CD14-positive monocyte (primary cell): Measurements from ENCODE around the gene CREB3L1. TPM values are rescaled to one million over a fixed set of nuclear protein-coding genes. Genes with fewer than 3 reads are reported as not detected.
A peak's percentile ranks its signal among the peaks of the same experiment; 100 is the strongest.

Experiments used
- DNase-seq, 3 donors: peaks; one replicate each; pipeline ENCODE4 v3.0.0-alpha.2; 2011 to 2022
- H2AFZ ChIP-seq: 2 replicates; pipeline ENCODE4 v1.6.0; 2012; ENCODE audit warnings: mild to moderate bottlenecking, low read depth, low read length, inconsistent platforms; ENCODE audit not compliant: insufficient read depth, poor library complexity, severe bottlenecking
- H3K27ac ChIP-seq, 2 donors: 1 replicate in 1 of 2; 2 replicates in 1 of 2; pipeline ENCODE4 v1.5.1; 2012 to 2013; ENCODE audit warnings: low read length in 2 of 2, control low read depth in 1 of 2, inconsistent platforms in 1 of 2, low read depth in 1 of 2, mild to moderate bottlenecking in 1 of 2
- H3K27me3 ChIP-seq, 2 donors: one replicate each; pipeline versions ENCODE4 v1.6.0 to v1.6.1; 2011 to 2013; ENCODE audit warnings: low read length in 2 of 2; ENCODE audit not compliant: control insufficient read depth in 2 of 2, insufficient read depth in 2 of 2
- H3K36me3 ChIP-seq, 2 donors: replicated peaks in 1 of 2; 1 replicate in 1 of 2; 2 replicates in 1 of 2; pipeline versions ENCODE4 v1.5.1 to v1.6.1; 2012 to 2013; ENCODE audit warnings: low read length in 2 of 2, control low read depth in 1 of 2, inconsistent platforms in 1 of 2, mild to moderate bottlenecking in 1 of 2; ENCODE audit not compliant: insufficient read depth in 2 of 2, control insufficient read depth in 1 of 2
- H3K4me1 ChIP-seq, 2 donors: 1 replicate in 1 of 2; 2 replicates in 1 of 2; pipeline versions ENCODE4 v1.5.1 to v1.6.1; 2012 to 2013; ENCODE audit warnings: low read length in 2 of 2, control low read depth in 1 of 2, inconsistent platforms in 1 of 2, mild to moderate bottlenecking in 1 of 2, moderate library complexity in 1 of 2; ENCODE audit not compliant: insufficient read depth in 2 of 2, control insufficient read depth in 1 of 2
- H3K4me2 ChIP-seq: replicated peaks from 2 replicates; pipeline ENCODE3; 2012; ENCODE audit warnings: low read length, moderate library complexity, mild to moderate bottlenecking; ENCODE audit not compliant: poor library complexity, severe bottlenecking; ENCODE audit errors: extremely low read depth
- H3K4me3 ChIP-seq, 3 experiments: fragments of 200-600 bp in 1 of 3; sonication (generic) in 1 of 3; replicated peaks in 1 of 3; 1 replicate in 2 of 3; 2 replicates in 1 of 3; pipeline ENCODE4 v1.5.1; 2011 to 2013; ENCODE audit warnings: low read length in 3 of 3, mild to moderate bottlenecking in 3 of 3, control low read depth in 2 of 3, low read depth in 2 of 3, inconsistent platforms in 1 of 3, moderate library complexity in 1 of 3
- H3K79me2 ChIP-seq: 2 replicates; pipeline ENCODE4 v1.6.0; 2012; ENCODE audit warnings: mild to moderate bottlenecking, control low read depth, inconsistent platforms, low read length, moderate library complexity; ENCODE audit not compliant: insufficient read depth
- H3K9ac ChIP-seq: 2 replicates; pipeline ENCODE4 v1.6.0; 2017; ENCODE audit warnings: low read length, mild to moderate bottlenecking; ENCODE audit not compliant: insufficient read depth, poor library complexity, severe bottlenecking
- H3K9me3 ChIP-seq, 2 donors: replicated peaks in 1 of 2; 1 replicate in 1 of 2; 2 replicates in 1 of 2; pipeline versions ENCODE4 v1.5.1 to v1.6.1; 2012 to 2013; ENCODE audit warnings: low read length in 2 of 2, control low read depth in 1 of 2; ENCODE audit not compliant: control insufficient read depth in 1 of 2, insufficient read depth in 1 of 2
- H4K20me1 ChIP-seq: 2 replicates; pipeline ENCODE4 v1.6.0; 2012; ENCODE audit warnings: mild to moderate bottlenecking, low read length, control low read depth, moderate library complexity; ENCODE audit not compliant: insufficient read depth
- H3K27ac Mint-ChIP-seq, 7 donors: one replicate each; pipeline ENCODE4 v1.8.0; 2020; ENCODE audit warnings: mild to moderate bottlenecking in 7 of 7, mixed read lengths in 7 of 7, moderate library complexity in 6 of 7, inconsistent platforms in 2 of 7
- H3K27me3 Mint-ChIP-seq, 3 donors: one replicate each; pipeline ENCODE4 v1.8.0; 2021 to 2022; ENCODE audit warnings: low read depth in 3 of 3, mild to moderate bottlenecking in 3 of 3, mixed read lengths in 3 of 3, moderate library complexity in 3 of 3, inconsistent platforms in 1 of 3
- H3K36me3 Mint-ChIP-seq, 2 donors: one replicate each; pipeline ENCODE4 v1.8.0; 2020; ENCODE audit warnings: mixed read lengths in 2 of 2, inconsistent platforms in 1 of 2, mild to moderate bottlenecking in 1 of 2
- H3K4me1 Mint-ChIP-seq: one replicate; pipeline ENCODE4 v1.8.0; 2020; ENCODE audit warnings: mild to moderate bottlenecking, mixed read lengths
- H3K4me3 Mint-ChIP-seq, 2 donors: one replicate each; pipeline ENCODE4 v1.8.0; 2020; ENCODE audit warnings: mild to moderate bottlenecking in 2 of 2, mixed read lengths in 2 of 2, moderate library complexity in 1 of 2
- H3K9me3 Mint-ChIP-seq, 7 donors: one replicate each; pipeline ENCODE4 v1.8.0; 2020 to 2022; ENCODE audit warnings: mixed read lengths in 7 of 7, mild to moderate bottlenecking in 6 of 7, moderate library complexity in 6 of 7, inconsistent platforms in 2 of 7
- WGBS: methylation state at CpG from one replicate; pipeline ENCODE4 v1.1.5; 2013; ENCODE audit warnings: missing lambda C conversion rate; ENCODE audit not compliant: insufficient coverage; 5-methylcytosine and 5-hydroxymethylcytosine counted together
- intact Hi-C, 2 donors: fragments of 100-400 bp; cut with micrococcal nuclease; formaldehyde crosslinking; loops; one replicate each; pipeline versions ENCODE4 v1.15.0 to v1.15.1; 2023
- polyA plus RNA-seq, 3 donors: library from polyadenylated mRNA; depleted of rRNA in 1 of 3; unstranded in 2 of 3; stranded (reverse) in 1 of 3; fragments of 300-500 nt in 2 of 3; fragments of >200 nt in 1 of 3; fragmentation: Illumina TruSeq in 2 of 3; gene quantifications; 1 replicate in 2 of 3; 2 replicates in 1 of 3; pipeline ENCODE4 v1.2.3, GENCODE V29; 2012 to 2021
- TF ChIP-seq, protein P1 (sequence below): fragments of 200-600 bp; IDR thresholded peaks from one replicate; pipeline ENCODE4 v1.8.0; 2022; ENCODE audit warnings: antibody characterized with exemption, mild to moderate bottlenecking

Gene CREB3L1
- polyA plus RNA-seq, 3 donors = not detected

GRCh38 chr11:46240861-46241260 lies 36.6 kb upstream of the CREB3L1 start:
- Histone ChIP-seq H3K27me3 (no peaks in the 10 kb centered on the region), H2AFZ (no peak overlapping the region), H4K20me1 (no peaks in the 10 kb centered on the region), H3K27ac (no peak overlapping the region), H3K9ac (no peak overlapping the region), H3K4me3 (no peak overlapping the region), H3K9me3 (no peaks in the 10 kb centered on the region), H3K4me1 (peaks cover 44 to 53% of the 10 kb centered on the region in 2 donors), H3K36me3 (no peaks in the 10 kb centered on the region), H3K4me2 (no peak overlapping the region), H3K79me2 (no peaks in the 10 kb centered on the region)
- TF ChIP-seq, protein P1, sequence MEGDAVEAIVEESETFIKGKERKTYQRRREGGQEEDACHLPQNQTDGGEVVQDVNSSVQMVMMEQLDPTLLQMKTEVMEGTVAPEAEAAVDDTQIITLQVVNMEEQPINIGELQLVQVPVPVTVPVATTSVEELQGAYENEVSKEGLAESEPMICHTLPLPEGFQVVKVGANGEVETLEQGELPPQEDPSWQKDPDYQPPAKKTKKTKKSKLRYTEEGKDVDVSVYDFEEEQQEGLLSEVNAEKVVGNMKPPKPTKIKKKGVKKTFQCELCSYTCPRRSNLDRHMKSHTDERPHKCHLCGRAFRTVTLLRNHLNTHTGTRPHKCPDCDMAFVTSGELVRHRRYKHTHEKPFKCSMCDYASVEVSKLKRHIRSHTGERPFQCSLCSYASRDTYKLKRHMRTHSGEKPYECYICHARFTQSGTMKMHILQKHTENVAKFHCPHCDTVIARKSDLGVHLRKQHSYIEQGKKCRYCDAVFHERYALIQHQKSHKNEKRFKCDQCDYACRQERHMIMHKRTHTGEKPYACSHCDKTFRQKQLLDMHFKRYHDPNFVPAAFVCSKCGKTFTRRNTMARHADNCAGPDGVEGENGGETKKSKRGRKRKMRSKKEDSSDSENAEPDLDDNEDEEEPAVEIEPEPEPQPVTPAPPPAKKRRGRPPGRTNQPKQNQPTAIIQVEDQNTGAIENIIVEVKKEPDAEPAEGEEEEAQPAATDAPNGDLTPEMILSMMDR = no peak
- Mint-ChIP-seq H3K27me3 (peaks cover 3 to 4% (median 4%) of the 10 kb centered on the region in 3 donors), H3K36me3 (peaks cover 0 to 7% of the 10 kb centered on the region in 2 donors), H3K4me1 (peaks cover 46% of the 10 kb centered on the region), H3K9me3 (peaks cover 0 to 7% (median 0%) of the 10 kb centered on the region in 7 donors), H3K27ac (no peak overlapping the region), H3K4me3 (no peak overlapping the region)
- peak in 1 of 3 donors; percentile 14 for DNase-seq
- 93% methylated on average over 2 of the region's 7 CpGs for WGBS
- intact Hi-C loops = no loop called here

DNA sequence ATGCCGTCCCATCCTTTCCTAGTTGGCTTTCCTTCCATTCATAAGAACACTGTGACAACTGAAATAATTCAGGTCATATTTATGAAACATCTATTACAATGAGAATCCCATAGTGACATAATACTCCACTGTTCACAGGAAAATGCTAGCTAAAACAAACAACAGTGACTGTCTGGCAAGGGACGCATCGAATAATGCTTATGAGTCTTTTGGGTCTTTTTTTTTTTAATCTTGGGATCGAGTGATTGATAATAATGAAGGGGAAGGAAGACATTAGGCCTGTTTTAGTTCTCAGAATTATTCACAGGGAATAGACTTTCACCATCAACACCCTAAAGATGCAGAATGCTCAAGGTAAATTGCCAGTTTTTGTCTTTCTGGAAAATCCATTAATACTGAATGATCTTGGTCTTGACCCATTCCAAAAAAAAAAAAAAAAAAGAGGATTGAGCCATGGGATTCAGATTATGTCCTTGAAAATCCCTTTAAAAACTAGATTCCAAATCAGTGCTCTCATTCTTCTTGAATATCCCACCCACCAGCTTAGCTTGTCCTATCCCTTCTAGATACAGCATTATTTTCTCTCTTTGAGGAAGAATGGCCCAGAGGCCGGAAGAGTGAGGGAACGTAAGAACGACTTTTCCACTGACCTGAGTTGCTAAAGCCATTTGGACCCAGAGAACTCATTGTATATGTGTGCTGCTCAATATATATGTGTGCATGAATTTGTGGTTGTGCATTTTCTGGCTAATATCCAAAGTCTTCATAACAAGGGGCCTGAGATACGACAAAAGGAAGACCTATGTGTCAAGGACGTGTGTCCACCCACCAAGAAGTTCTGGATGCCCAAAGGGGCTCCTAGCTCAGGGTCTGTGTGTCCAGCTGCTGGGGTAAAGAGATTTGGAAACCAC lies 35.2 kb upstream of the CREB3L1 start:
- peak overlapping the region in 1 of 7 donors; percentile 81 for H3K27ac Mint-ChIP-seq
- Histone ChIP-seq H3K4me2 (peak overlapping the region; percentile 84), H3K27me3 (no peaks in the 10 kb centered on the region), H4K20me1 (no peaks in the 10 kb centered on the region), H2AFZ (peak overlapping the region; percentile 86), H3K4me3 (peak overlapping the region in 1 of 3 experiments; percentile 83), H3K9ac (no peak overlapping the region), H3K79me2 (no peaks in the 10 kb centered on the region), H3K9me3 (no peaks in the 10 kb centered on the region), H3K36me3 (no peaks in the 10 kb centered on the region), H3K27ac (no peak overlapping the region), H3K4me1 (peaks cover 30 to 39% of the 10 kb centered on the region in 2 donors)
- WGBS = 33% methylated on average over 1 of the region's 9 CpGs
- peaks cover 33% of the 10 kb centered on the region for H3K4me1 Mint-ChIP-seq
- peak overlapping the region; percentile 84 to 94 for H3K4me3 Mint-ChIP-seq
- intact Hi-C loops = no loop called here
- peaks cover 0 to 7% of the 10 kb centered on the region in 2 donors for H3K36me3 Mint-ChIP-seq
- H3K27me3 Mint-ChIP-seq = peaks cover 2 to 4% (median 4%) of the 10 kb centered on the region in 3 donors
- TF ChIP-seq, protein P1 = no peak
- DNase-seq = no peak
- H3K9me3 Mint-ChIP-seq = peaks cover 0 to 3% (median 0%) of the 10 kb centered on the region in 7 donors
